ENCODE data around the gene FAM228B.

- TF ChIP-seq TEAD4 (IDR thresholded peaks at IDR 0.05) = no peak
- no peak for TF ChIP-seq EP300 (IDR thresholded peaks at IDR 0.05; ENCODE audit: borderline replicate concordance)
- no peak for TF ChIP-seq MAX (IDR thresholded peaks at IDR 0.05)
- no peak for TF ChIP-seq YY1 (IDR thresholded peaks at IDR 0.05; ENCODE audit: low read depth)
- no peak for TF ChIP-seq TAF1 (IDR thresholded peaks at IDR 0.05; ENCODE audit: low read depth)
Measured at GRCh38 chr2:24207359-24207758, 84.1 kb downstream of the FAM228B start.
